ENCODE data around the gene MAGI3.
"Not testable (repeated sequence)": the region's sequence is repeated elsewhere in the genome, so short reads cannot be mapped to it uniquely, and the experiment has no call there.

The MAGI3 gene

DNA sequence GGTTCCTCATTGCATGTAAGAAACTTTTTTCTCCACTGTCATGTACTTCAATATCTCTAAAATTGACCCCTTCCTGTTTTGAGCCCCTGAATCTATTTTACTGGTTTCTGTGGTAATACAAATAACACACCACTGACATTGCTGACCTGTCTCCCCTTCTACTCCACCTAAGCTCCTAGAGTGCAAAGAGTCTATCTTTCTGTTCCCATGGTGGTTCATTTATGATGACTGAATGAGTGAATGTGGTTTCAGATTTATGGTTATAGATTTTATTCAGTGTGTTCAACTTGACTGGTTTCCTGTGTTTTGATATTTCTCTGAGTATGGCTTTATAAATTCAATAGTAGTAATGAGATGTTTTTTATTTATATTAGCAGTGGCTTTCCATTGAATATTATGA lies 127.7 kb downstream of the MAGI3 start:
- DNase-seq (ENCODE audit: low read depth): no peak

DNA sequence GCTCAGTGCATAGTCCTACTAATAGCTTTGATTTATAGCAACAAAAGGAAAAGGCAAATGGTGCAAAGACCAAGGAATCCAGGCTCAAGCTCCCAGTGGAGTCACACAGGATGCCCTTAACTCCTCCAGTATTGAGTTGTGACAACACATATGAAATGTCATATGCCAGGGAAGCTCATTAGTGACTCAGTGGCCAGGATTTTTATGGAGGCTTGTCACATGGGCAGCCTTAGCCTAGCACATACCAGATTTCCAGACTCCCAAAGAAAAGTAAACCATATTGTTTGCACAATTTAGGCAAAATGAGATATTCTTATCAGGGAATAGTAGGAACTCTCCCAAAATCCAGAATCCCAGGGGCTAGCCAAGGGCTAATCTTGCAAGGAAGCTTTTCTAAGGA lies 129.2 kb downstream of the MAGI3 start:
- DNase-seq (ENCODE audit: low read depth): no peak

DNA sequence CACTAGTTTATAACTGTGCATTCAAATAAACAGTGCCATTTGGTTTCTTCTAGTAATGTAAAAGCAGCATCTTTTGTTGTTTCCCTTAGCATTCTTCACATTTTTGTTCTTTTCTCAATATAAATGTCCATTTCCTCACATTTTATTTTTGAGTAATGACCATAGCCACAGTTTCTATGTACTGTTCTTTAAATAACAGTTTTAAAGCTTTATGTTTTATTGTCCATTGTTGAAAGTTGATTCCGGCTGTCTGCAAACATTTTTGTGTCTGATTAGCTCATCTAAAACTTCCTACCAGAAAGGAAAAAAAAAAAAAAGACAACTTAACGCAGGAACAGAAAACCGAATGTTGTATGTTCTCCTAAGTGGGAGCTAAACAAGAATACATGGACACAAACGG lies 139.7 kb downstream of the MAGI3 start:
- no peak for DNase-seq (ENCODE audit: low read depth)

DNA sequence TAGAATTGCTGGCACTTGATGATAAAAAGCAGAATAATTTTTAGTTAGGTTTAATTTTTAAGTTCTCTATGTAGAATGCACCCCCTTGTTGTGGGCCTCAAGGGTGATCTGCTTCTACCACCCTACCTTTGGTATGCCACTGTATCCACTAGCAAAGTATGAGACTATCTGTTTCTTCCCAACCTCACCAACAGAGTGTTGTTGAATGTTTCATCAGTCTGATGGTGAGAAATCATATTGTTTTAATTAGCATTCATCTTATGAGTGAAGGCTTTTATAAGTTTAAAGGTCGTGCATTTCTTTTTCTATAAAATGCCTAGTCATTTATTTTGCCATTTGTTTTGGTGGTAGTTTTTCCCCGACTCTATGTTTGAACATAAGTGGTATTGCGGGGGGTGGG lies 141.0 kb downstream of the MAGI3 start:
- no peak for DNase-seq (ENCODE audit: low read depth)

DNA sequence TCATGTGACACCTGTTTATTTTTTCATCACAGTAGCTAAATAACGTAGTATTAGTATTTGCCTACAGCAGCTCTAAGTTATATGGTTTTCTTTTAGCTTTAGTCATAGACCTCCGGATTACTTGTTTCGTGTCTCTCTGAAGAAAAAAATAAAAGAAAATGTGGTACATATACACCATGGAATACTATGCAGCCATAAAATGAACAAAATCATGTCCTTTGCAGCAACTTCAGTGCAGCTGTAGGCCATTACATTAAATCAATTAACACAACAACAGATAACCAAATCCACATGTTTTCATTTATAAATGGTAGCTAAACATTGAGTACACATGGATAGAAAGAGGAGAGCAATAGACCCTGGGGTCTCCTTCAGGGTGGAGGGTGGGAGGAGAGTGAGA lies 142.7 kb downstream of the MAGI3 start:
- DNase-seq (ENCODE audit: low read depth): no peak

DNA sequence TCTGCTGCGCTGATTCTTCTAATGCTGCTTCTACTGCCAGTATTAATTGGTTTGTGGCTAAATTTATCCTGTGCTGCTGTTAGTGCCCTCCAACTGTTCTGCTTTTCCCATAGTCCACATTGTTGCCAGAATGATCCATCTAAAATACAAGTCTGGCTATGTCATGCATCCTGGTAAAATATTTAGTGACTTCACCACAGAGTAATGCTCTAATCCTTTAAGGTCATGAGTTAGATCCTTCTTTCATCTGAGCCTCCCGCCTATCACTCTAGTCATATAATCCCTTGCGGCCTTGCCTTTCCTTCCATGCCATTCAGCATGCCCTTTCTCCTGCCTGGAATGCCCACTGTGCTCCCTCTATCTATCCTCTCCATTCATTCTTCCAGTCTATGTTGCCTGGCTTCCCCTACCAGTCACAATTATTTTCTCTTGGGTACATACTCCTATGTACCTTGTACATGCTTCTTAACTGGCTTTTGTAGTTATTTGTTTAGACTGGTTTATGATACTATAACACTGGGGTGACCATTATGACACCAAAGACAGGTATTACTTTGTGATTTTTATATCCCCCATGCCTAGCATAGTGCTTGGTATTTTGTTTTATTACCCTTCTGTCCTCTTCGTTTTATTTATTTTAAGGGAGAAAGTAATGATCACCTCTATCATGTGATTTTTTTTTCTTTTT lies 144.0 kb downstream of the MAGI3 start:
- DNase-seq (ENCODE audit: low read depth): no peak

DNA sequence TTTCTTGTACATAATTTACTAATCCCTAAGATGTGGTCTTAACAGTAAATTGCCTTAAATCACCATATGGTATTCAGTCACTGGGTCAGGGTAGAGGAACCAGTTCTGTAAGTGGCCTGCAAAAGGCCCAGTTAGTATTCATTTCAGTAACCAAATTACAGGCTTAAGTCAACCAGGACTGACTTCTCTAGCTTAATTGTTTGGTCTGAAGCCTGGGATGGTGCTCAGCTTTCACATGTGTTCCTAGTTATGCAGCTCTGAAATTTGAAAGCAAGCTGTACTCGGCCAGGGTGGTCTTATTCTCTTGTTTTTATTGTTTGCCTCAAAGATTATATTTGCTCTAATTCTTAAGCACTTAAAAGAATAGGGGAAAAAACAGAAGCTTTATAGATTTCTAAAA lies 144.6 kb downstream of the MAGI3 start:
- no peak for DNase-seq (ENCODE audit: low read depth)

DNA sequence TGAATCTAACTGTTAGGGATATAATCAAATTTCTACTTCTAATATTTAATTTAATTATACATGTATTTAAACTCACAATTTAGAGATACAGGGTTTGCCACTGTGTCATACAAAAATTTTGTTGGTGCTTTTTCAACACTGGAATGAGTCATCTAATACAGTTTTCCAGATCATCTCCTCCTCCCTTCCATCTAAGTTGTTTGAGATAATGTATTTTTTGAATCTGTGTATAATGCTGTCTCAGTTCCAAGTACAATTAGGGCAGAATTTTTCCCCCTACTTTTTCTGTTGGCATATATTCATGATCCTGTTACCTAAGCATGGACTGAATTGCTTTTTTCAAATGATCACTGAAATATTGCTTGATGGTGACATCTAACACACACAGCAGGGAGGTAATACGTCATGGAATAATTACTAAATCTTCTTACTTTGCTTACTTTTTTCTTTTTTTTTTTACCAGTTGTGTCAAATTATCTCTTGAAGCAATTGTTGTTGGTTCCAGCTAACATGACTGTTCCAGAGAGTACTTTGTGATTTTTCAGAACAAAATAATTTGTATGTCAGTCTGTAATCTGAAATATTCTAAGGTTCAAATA lies 146.0 kb downstream of the MAGI3 start:
- DNase-seq (ENCODE audit: low read depth): no peak

DNA sequence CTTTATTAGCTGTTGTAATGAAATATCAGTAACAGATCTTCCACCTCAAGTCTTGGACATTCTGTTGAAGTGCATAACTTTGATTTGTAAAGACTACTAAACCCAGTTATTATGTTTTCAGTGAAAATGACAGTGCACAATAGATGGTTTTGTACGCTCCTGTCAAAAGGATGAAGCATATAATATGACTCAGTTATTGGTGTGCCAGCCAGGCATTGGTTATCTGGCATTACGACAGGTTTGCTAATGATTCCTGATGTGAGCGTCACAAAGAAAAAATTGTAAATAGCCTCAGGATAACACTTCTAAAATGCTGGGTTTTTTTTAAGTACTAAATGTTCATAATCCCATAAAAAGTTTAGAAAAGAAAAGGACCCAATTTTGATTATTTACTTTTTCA lies 147.9 kb downstream of the MAGI3 start:
- DNase-seq (ENCODE audit: low read depth): no peak

DNA sequence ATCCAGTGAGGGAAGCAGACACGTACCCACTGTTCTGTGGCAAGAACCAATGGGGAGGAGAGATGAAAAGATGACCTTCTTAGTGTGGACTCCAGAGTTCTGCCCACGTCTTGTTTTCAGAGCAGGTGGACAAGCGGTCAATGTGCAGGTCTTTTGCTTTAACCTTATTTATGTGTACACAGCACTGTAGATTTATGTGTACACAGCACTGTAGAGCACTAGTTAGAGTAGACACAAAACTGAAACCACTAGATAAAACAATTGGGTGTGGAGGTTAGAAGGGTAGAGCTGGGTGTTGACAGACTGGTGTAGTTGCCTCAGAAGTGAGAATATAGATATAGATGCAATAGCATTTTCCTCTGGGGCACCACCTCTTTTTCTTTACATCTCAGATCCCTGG lies 150.0 kb downstream of the MAGI3 start:
- no peak for DNase-seq (ENCODE audit: low read depth)

DNA sequence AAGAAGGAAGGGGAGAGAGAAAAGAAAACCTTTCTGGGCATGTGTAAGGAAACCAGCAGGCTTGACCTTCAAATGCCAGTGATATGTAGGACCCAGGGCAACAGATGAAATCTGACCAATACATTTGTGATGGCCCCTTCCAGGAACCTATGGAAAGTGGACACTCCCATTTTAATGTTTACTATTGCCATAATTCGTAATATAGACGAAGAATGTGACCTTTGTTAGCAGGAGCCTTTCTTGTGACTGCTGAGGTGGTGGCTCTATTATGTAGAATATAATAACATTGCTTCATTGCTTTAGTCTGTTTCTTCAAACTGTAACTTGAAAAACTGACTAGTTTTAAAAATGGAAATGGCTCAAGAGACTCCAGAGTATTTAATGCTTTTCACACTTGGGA lies 150.8 kb downstream of the MAGI3 start:
- DNase-seq (ENCODE audit: low read depth): no peak

DNA sequence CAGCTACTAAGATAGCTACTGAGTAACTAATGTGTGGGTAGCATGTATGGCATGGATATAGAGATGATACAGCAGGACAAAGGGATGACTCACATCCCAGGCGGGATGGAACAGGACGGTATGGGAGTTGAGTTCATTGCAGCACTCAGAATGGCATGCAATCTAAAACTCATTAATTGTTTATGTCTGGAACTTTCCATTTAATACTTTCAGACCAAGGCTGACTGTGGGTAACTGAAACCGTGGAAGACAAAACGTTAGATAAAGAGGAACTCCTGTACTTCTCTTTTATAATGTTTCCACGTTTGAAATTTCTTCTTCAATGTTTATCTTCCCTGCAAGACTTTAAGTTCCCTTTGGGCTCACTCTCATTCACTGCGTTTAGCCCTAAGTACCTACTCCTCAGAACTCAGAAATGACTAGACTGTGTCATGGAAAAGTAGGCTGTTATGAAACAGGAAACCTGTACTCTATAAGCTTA lies 151.9 kb downstream of the MAGI3 start:
- DNase-seq (ENCODE audit: low read depth): peak; percentile 53

DNA sequence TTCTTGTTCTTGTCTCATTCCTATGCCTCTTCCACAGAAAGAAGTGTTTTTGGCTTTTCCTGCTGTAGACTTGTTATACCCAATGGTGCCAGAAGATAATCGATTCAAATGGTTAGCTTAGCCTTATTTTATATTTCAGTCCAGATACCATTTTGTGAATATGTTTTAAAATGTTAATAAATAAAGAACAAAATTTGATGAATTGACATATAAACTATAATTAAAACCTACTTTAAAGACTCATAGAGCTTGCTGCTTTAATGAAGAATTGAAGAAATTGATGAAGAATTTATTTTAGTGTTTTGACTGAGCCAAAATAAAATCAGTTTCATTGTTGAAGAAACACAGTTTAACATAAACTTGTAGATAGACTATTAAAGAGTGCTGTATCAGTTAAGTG lies 152.8 kb downstream of the MAGI3 start:
- DNase-seq (ENCODE audit: low read depth): no peak

DNA sequence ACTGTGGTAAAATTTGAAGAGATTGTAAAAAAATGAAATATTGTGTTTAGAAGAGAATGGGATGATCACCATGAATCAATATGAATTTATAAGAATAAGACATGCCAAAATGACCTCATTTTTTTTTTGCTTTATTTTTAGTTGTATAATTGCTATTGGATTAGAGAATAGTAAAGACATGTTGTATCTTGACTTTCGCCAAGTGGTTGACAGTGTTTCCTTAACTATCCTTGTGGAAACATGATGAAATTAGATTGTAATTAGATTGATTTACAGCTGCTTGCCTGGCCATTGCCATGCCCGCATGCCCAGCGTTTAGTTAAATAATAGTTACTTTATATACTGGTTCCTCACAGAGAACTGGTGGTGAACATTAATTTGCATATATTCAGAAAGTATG lies 154.9 kb downstream of the MAGI3 start:
- no peak for DNase-seq (ENCODE audit: low read depth)

DNA sequence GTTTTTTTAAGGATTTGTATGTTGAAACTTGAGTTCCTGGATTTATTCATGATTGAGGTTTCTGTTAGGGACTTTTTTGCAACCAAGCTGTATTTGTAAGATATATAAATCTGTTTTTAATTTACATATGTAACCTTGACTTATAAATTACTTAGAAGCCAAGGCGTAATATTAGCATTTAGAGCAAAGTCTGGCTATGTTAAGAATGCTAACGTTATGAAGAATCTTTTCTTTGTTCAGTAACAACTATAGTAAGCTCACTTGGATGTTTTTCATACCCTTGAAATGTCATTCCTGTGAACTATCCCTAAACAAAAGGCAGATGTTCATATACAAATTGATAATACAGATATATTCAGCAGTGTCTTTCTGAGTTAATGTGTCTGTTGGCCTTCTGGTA lies 155.3 kb downstream of the MAGI3 start:
- DNase-seq (ENCODE audit: low read depth): no peak

DNA sequence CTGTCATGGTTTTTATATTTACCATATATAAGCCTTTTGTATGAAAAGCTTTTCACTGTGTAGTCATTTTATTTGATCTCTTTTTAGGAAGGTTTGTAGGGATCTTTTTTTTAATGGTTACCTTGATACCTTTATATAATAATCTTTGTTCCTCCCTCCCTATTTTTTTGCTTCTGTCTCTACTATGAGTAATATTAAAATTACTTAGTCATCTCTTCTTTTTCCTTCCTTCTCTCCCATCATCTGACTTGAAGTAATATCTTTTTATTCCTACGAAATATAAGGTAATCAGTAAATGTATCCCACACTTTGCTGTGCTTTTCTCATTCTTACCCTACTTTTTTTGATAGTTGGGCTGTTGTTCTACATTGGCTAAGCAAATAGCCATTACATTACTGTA lies 161.4 kb downstream of the MAGI3 start:
- no peak for DNase-seq (ENCODE audit: low read depth)

DNA sequence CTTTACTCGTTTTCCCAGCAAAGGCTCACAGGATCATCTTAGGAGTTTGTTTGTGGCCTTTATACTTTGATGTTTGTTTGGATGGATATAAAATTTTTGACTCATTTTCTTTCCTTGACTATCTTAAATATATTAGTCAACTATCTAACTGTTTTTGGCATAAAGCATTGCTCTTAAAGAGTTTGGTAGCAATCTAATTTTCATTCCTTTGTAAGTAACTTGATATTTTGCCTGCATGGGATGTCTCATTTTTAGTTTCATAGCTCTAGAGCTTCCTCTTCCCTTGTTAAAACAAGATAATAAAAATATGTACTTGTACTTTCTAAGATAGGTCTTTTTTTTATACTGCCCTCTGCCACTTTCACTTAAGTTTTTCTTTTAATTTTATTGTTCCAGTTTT lies 161.9 kb downstream of the MAGI3 start:
- no peak for DNase-seq (ENCODE audit: low read depth)

DNA sequence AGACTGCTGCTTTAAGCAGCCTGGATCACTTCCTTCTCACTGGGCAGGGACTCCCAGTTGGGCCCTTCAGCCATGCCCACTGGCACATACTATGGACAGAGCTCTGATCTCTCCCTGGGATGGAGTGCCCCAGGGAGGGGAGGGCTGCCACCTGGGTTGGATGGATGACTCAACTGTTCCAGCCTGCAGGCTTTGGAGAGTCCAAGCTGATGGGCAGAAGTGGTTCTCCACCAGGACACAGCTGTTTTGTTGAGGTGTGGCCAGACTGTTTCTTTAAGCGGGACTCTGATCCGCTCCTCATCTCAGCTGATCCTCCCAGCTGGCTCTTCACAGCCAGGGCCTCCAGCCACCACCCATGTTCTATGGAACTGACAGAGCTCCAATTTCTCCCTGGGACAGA lies 166.9 kb downstream of the MAGI3 start:
- no peak for DNase-seq (ENCODE audit: low read depth)

DNA sequence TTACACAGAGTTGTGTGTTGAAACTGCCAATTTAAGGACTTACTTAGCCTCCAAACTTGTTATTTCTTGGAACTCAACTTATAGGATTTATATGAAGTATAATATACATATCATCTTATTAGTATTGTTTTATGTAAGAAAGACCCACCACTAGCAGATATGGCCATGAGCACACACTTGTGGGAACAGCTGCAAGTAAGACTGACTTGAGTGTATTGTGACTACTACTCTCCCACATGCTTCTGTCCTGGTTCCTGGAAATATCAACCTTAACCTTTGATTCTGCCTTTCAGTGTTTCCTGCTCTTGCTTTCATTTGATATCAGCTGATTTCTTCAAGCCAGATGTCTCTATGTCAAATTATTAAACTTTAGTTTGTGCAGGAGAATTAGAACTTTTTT lies 175.3 kb downstream of the MAGI3 start:
- DNase-seq (ENCODE audit: low read depth): no peak

DNA sequence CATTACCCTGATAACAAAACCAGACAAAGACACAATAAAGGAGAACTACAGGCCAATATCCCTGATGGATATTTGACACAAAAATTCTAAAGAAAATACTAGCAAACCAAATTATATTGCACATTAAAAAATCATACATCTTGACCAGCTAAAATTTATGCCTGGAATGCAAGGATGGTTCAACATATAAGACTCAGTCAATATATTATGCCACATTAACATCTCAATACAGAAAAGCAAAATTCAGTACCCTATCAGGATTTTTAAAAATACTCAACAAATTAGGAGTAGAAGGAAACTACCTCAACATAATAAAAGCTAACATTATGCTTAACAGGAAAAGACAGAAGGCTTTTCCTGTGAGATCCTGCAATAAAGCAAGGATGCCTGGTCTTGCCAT lies 177.1 kb downstream of the MAGI3 start:
- DNase-seq (ENCODE audit: low read depth): no peak

DNA sequence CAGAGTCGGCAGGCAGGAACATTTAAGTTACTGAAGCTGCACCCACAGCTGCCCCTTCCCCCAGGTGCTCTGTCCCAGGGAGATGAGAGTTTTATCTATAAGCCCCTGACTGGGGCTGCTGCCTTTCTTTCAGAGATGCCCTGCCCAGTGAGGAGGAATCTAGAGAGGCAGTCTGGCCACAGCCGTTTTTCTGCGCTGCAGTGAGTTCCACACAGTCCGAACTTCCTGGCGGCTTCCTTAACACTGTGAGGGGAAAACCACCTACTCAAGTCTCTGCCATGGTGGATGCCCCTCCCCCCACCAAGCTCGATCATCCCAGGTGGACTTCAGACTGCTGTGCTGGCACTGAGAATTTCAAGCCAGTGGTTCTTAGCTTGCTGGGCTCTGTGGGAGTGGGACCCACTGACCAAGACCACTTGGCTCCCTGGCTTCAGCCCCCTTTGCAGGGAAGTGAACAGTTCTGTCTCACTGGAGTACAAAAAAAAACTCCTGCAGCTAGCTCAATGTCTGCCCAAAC lies 185.5 kb downstream of the MAGI3 start:
- not testable (repeated sequence) for DNase-seq (ENCODE audit: low read depth)

DNA sequence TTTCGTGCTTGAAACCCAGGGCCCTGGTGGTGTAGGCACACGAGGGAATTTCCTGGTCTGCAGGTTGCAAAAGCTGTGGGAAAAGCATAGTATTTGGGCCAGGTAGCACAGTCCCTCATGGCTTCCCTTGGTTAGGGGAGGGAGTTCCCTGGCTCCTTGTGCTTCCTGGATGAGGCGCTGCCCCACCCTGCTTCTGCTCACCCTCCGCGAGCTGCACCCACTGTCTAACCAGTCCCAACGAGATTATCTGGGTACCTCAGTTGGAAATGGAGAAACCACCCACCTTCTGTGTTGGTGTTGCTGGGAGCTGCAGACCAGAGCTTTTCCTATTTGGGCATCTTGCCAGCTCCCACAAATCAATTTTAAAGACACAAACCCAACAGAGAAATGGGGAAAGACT lies 186.0 kb downstream of the MAGI3 start:
- no peak for DNase-seq (ENCODE audit: low read depth)

DNA sequence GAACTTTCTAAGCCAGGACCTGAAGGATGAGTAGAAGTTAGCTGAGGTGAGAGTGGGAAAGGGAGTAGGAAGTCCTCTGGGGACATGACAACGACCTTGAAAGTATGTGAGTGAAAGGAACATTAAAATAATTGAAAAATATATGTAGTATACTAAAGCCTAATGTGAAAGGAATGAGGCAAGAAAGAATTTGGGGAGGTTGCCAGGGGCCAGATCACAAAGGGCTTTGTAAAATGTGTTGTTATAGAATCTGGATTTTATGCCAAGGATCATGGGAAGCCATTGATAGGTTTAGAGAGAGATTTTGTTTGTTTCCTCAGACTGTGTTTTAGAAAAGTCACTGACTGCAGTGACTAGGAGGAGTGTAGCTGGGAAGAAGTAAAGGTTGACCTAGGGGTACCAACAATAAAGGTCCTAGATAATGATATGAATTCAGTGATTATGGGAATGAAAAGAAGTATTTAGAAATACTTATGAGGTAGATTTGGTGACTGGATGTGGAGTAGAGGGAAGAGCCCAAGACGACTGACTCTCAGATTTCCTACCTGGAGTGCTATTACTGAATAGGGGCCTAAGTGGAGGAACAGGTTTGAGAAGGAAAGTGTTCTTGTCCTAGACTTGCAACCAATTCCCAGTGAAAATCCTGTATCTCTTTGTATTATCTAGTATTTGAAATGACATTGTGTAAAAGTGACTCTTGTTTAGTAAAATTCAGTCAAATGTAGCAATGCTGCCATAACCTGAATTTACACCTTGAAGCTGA lies 189.1 kb downstream of the MAGI3 start:
- DNase-seq (ENCODE audit: low read depth): no peak
